B cell (primary cell): ENCODE results near the gene ATP5PB.

Source experiments
- CTCF ChIP-seq: fragments of 200-600 bp; IDR thresholded peaks from one replicate; pipeline ENCODE4 v1.8.0; 2022; ENCODE audit warnings: antibody characterized with exemption, mild to moderate bottlenecking
- EZH2 ChIP-seq: IDR thresholded peaks from 2 replicates; pipeline ENCODE4 v1.6.1; 2012; ENCODE audit warnings: borderline replicate concordance, low read depth, mild to moderate bottlenecking, moderate library complexity, low read length; ENCODE audit not compliant: insufficient read depth, poor library complexity, severe bottlenecking

- TF ChIP-seq CTCF (no peak), EZH2 (no peak)
Observed at GRCh38 chr1:111439461-111440351, 9.6 kb upstream of the ATP5PB start.
